HepG2 (cell line): ENCODE results near the gene PITHD1. TPM values are rescaled to one million over a fixed set of nuclear protein-coding genes. Genes with fewer than 3 reads are reported as not detected.

Experiments used
- ARNT2 ChIP-seq: sonication (generic); formaldehyde crosslinking; IDR thresholded peaks from 2 replicates; pipeline ENCODE4 v1.8.0; 2022; ENCODE audit warnings: mild to moderate bottlenecking, low read depth, missing genetic modification reagents, moderate library complexity
- BRCA1 ChIP-seq: sonication (generic); formaldehyde crosslinking; IDR thresholded peaks from 2 replicates; pipeline ENCODE4 v1.4.0; 2020; ENCODE audit warnings: missing genetic modification reagents
- CC2D1A ChIP-seq: sonication (generic); formaldehyde crosslinking; IDR thresholded peaks from 2 replicates; pipeline ENCODE4 v1.8.1; 2023; ENCODE audit warnings: mild to moderate bottlenecking, missing genetic modification reagents
- IKZF1 ChIP-seq: fragments of 450-650 bp; IDR thresholded peaks from 2 replicates; pipeline ENCODE4 v1.7.1; 2016
- PRDM15 ChIP-seq: sonication (generic); formaldehyde crosslinking; IDR thresholded peaks from 2 replicates; pipeline ENCODE4 v1.4.0; 2020; ENCODE audit warnings: missing genetic modification reagents
- PRDM4 ChIP-seq: sonication (generic); formaldehyde crosslinking; IDR thresholded peaks from 2 replicates; pipeline ENCODE4 v1.9.0; 2021; ENCODE audit warnings: missing genetic modification reagents, borderline replicate concordance
- RCOR2 ChIP-seq: IDR thresholded peaks from 2 replicates; pipeline ENCODE4 v1.6.1; 2016; ENCODE audit warnings: missing biosample characterization, missing genetic modification reagents
- SOX5 ChIP-seq: IDR thresholded peaks from 2 replicates; pipeline ENCODE4 v1.6.1; 2016; ENCODE audit warnings: borderline replicate concordance
- TBX3 ChIP-seq: fragments of 450-650 bp; IDR thresholded peaks from 2 replicates; pipeline ENCODE4 v1.6.1; 2017; ENCODE audit warnings: antibody characterized with exemption, mild to moderate bottlenecking, inconsistent platforms, borderline replicate concordance
- THRA ChIP-seq: sonication (generic); formaldehyde crosslinking; IDR thresholded peaks from 2 replicates; pipeline ENCODE4 v1.4.0; 2020; ENCODE audit warnings: missing genetic modification reagents, borderline replicate concordance
- XRCC5 ChIP-seq: fragments of 200-400 bp; formaldehyde crosslinking; optimal IDR thresholded peaks from 2 replicates; pipeline ENCODE3; 2017; ENCODE audit warnings: mild to moderate bottlenecking, low read length
- ZNF318 ChIP-seq: sonication (generic); formaldehyde crosslinking; IDR thresholded peaks from 2 replicates; pipeline ENCODE4 v1.4.0; 2020; ENCODE audit warnings: mild to moderate bottlenecking, missing genetic modification reagents
- ZNF549 ChIP-seq: sonication (generic); formaldehyde crosslinking; IDR thresholded peaks from 2 replicates; pipeline ENCODE4 v1.5.0; 2020; ENCODE audit warnings: missing genetic modification reagents
- ZNF629 ChIP-seq: sonication (generic); formaldehyde crosslinking; conservative IDR thresholded peaks from 2 replicates; pipeline ENCODE4 v1.5.0; 2020; ENCODE audit warnings: missing genetic modification reagents
- ZNF841 ChIP-seq: sonication (generic); formaldehyde crosslinking; IDR thresholded peaks from 2 replicates; pipeline ENCODE4 v1.8.1; 2023; ENCODE audit warnings: missing genetic modification reagents, borderline replicate concordance
- polyA plus RNA-seq, 8 experiments: library from polyadenylated mRNA; depleted of rRNA in 3 of 8; stranded (reverse) in 7 of 8; unstranded in 1 of 8; fragments of >200 nt; fragmentation: Illumina TruSeq in 4 of 8; extraction: Trizol in 4 of 8; gene quantifications; 2 replicates each; pipeline versions ENCODE4 v1.2.1 to v1.2.3, GENCODE V29; 2011 to 2016; ENCODE audit warnings: low read depth in 4 of 8, missing spikeins in 1 of 8, mixed read lengths in 1 of 8; ENCODE audit not compliant: insufficient read depth in 1 of 8
- total RNA-seq, 5 experiments: library from RNA; depleted of rRNA; stranded (reverse); fragments of >200 nt; fragmentation: Illumina TruSeq; extraction: Trizol; gene quantifications; 2 replicates each; pipeline ENCODE4 v1.2.3, GENCODE V29; 2016; ENCODE audit warnings: low read depth in 1 of 5

PITHD1 gene
- total and polyA plus RNA-seq, 2 of the 13 experiments (the other 11 are each of a cell fraction or from before 2014, with no cell fraction given): 28.0 to 37.3 TPM

- TF ChIP-seq IKZF1 (no peak), SOX5 (CRISPR knock-in tag) (peak; percentile 42; the same call in 1 of the 2 replicates), BRCA1 (CRISPR knock-in tag) (no peak), RCOR2 (CRISPR knock-in tag) (no peak), THRA (no peak), PRDM15 (CRISPR knock-in tag) (no peak), ZNF841 (CRISPR knock-in tag) (no peak), ZNF318 (CRISPR knock-in tag) (no peak), TBX3 (peak; percentile 21; the same call in 1 of the 2 replicates), ZNF629 (CRISPR knock-in tag) (no peak), PRDM4 (CRISPR knock-in tag) (no peak), ARNT2 (no peak), CC2D1A (CRISPR knock-in tag) (no peak), XRCC5 (peak; percentile 84), ZNF549 (CRISPR knock-in tag) (no peak)
Observed at GRCh38 chr1:23809751-23810171, 31.5 kb downstream of the PITHD1 start (continued).
